Posterior cingulate gyrus (tissue), 11 donors: Measurements from ENCODE around the gene KIFC3.
A peak's percentile ranks its signal among the peaks of the same experiment; 100 is the strongest.
"Not testable (repeated sequence)": the region's sequence is repeated elsewhere in the genome, so short reads cannot be mapped to it uniquely, and the experiment has no call there.

Source experiments
- DNase-seq, 10 donors: peaks; one replicate each; pipeline versions ENCODE4 v3.0.0 to v3.0.0-alpha.2; 2020 to 2021; ENCODE audit warnings: mixed read lengths in 3 of 10
- intact Hi-C: fragments of 100-400 bp; cut with DNase I; formaldehyde crosslinking; loops from one replicate; pipeline ENCODE4 v1.15.1; 2023

Gene KIFC3, protein sequence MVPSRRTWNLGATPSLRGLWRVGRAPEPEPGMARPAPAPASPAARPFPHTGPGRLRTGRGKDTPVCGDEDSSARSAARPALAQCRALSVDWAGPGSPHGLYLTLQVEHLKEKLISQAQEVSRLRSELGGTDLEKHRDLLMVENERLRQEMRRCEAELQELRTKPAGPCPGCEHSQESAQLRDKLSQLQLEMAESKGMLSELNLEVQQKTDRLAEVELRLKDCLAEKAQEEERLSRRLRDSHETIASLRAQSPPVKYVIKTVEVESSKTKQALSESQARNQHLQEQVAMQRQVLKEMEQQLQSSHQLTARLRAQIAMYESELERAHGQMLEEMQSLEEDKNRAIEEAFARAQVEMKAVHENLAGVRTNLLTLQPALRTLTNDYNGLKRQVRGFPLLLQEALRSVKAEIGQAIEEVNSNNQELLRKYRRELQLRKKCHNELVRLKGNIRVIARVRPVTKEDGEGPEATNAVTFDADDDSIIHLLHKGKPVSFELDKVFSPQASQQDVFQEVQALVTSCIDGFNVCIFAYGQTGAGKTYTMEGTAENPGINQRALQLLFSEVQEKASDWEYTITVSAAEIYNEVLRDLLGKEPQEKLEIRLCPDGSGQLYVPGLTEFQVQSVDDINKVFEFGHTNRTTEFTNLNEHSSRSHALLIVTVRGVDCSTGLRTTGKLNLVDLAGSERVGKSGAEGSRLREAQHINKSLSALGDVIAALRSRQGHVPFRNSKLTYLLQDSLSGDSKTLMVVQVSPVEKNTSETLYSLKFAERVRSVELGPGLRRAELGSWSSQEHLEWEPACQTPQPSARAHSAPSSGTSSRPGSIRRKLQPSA

DNA sequence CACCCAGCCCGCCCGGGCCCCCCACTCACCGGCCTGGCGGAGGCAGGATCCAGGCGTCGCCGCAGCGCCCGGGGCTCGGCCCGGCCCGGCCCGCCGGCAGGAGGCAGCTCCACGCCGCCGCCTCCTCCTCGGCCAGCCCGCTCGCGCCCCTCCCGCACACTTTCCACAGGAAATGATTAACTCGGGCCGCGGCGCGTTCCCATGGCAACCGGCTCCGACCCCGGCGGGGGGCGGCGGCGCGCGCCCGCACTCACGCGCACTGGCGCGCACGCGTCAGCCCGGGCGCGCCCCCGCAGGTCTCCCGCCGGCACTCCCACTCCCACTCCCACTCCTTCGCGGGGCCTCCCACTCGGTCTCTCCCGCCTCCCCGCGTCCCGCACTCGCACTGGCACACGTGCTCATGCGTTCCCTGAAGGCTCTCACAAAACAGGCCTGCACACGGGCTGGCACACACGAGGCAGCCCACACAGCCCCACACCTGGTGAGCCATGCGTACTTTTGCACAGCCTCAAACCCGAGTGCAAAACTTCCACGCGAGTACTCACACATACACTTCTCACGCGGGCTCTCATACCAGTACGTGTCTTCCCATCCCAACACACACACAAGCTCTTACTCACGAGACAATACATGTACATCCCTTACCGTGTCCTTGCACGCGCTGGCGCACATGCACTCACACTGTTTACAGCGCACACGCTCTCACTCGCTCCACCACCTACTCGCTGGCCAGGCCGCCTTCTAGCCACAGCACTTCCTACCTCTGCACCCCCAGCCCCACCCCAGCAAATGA lies at the start of gene KIFC3:
Gene KIFC3, minus strand, starts transcription at position 151 of the 793 bp plus-strand sequence. CDS start 4,248 bp downstream, outside the sequence.
- intact Hi-C loops: loop anchor here (2.0 kb wide), 1 partner anchor 60 kb away; no protein-coding TSS in a partner anchor
- DNase-seq: peak; percentile 79 to 98 (median 88)

DNA sequence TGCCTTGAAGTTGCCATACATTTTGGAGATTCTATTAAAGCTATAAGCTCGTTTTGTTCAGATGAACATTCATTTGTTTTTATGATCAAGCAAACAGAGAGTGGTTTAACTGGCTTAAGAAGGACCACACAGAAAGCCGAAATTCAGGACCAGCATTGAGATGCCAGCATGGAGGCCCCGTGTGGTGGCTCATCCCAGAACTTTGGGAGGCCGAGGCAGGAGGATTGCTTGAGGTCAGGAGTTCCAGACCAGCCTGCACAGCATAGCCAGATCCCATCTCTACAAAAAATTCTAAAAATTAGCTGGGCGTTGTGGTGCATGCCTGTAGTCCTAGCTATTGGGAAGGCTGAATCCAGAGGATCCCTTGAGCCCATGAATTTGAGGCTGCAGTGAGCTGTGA lies 45.9 kb upstream of the KIFC3 start:
- DNase-seq: no peak
- intact Hi-C loops: no loop called here

DNA sequence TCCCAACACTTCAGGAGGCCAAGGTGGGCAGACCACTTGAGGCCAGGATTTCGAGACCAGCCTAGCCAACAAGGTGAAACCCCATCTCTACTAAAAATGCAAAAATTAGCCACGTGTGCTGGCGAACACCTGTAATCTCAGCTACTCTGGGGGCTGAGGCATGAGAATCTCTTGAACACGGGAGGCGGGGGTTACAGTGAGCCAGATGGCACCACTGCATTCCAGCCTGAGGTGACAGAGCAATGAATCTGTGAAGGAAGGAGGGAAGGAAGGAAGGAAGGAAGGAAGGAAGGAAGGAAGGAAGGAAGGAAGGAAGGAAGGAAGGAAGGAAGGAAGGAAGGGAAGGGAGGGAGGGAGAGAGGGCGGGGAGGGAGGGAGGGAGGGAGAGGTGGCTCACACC lies 44.6 kb upstream of the KIFC3 start:
- DNase-seq, intact Hi-C loops: not testable (repeated sequence)

- intact Hi-C loops: no loop called here
- no peak for DNase-seq
These were observed 43.9 kb upstream of the KIFC3 start for GRCh38 chr16:57846078-57846697.

DNA sequence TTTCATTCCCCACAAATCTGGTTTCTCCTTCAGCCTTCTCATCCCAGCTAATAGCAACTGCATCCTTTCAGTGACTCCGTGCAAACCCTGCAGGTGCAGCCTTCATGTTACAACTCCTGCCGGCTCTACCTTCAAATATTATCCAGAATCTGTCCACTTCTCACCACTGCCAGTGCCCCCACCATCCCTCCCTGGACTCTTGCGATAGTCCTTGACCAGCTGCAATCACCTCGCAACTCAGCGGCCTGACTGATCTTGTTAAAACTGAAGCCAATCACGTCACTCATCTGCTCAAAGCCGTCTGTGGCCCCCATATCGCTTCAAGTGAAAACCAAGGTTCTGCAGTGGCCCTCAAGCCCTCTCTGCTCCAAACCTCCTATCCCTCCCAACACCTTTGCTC lies 42.8 kb upstream of the KIFC3 start:
- no peak for DNase-seq
- intact Hi-C loops: no loop called here

DNA sequence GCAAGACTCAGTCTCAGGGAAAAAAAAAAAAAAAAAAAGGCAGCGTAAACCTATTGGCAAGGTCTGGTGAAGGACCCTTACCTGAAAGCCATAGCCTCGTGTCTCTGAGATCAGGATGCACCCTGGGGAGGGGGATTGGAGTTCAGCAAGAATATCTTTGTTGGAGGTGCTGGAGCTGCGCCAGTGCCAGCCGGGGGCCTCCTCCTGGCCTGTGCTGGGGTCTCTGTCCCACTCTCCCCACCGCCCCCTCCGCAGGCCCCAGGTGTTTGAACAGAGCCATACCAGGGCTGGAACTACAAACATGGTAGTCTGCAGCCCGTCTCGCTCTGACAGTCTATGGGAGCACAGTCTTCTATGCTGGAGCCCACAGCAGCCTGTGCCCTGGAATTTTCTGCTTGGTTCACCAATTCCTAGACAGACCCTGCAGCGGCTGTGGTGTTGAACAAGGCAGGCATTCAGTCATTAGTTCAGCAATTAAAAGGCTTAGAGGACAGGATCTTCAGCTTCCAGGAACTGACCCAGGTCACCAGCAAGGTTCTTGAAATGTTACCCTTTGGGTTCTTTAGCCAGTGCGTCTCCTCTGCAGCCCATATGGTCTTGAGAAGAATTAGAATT lies 42.2 kb upstream of the KIFC3 start:
- intact Hi-C loops: no loop called here
- no peak for DNase-seq

GRCh38 chr16:57843400-57843799 lies 41.1 kb upstream of the KIFC3 start:
- intact Hi-C loops: no loop called here
- DNase-seq: no peak

- no peak for DNase-seq
- intact Hi-C loops: no loop called here
These were observed 40.3 kb upstream of the KIFC3 start for GRCh38 chr16:57842601-57843000.

DNA sequence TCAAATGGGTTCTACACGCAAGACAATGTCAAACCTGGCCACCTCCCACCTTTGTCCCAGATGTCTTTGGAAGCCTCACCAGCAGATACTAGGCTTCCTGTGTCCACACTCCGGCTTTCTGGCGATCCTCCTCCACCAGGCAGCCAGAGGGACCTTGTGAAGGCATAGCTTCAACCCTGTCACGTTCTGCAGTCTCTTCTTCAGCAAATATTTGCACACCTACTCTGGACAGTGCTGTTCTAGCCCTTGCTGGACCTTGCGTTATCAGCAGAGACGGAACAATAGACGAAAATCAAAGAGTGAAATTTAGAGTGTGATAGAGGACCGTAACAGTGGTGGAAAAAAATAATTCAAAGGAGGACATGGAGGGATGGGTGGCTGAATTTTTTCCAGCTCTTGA lies 38.5 kb upstream of the KIFC3 start:
- peak in 1 of 10 donors; percentile 31 for DNase-seq
- intact Hi-C loops: no loop called here

DNA sequence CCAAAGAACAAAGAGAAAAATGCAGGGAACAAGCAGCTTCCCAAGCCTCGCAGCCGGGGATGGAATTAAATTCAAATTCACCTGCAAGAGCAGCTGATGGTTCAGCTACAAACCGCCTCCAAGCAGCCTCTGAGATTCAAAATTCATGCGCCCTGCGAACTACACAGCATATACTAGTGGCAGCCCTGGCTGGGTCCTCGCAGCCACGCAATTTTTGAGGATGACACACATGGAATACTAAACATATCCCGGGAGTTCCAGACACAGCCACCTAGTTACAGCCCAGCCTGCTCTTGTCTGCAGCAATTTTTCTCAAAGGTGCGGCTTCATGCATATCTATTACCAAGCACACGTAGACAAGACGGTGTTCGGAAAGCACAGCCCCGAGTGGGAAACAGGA lies 35.9 kb upstream of the KIFC3 start:
- intact Hi-C loops: no loop called here
- peak in 8 of 10 donors; percentile 18 to 91 (median 50) for DNase-seq

DNA sequence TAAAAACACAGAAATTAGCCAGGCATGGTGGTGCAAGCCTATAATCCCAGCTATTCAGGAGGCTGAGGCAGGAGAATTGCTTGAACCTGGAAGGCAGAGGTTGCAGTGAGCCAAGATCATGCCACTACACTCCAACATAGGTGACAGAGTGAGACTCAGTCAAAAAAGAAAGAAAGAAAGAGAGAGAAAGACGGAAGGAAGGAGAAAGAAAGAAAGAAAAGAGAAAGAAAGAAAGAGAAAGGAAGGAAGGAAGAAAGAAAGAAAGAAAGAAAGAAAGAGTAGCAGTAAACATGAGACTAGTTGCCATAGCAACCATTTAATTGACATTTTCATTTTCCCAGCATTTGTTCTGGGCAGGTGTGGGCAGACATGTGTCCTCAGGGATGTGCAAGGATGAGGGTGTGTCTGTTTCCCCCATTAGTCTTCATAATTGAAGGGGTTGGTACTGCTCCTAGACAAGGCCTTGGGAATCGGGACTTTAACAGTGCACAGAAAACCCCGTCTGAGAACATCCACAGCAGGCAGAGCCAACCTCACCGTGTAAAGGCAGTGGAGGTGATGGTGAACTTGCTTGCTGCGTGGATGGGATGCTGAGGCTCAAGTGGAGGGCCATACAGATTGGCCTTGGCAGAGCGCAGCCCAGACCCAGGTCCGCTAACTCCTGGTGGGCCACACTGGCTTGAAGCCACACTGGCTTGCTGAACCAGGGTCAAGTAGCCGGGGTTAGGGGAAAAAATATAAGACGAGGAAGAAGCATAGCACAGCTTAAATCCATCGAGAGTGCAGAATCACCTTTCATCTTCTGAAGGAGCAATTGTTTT lies 35.2 kb upstream of the KIFC3 start:
- intact Hi-C loops: no loop called here
- DNase-seq: peak in 1 of 10 donors; percentile 71

GRCh38 chr16:57835439-57835838 lies 33.1 kb upstream of the KIFC3 start:
- intact Hi-C loops, DNase-seq: not testable (repeated sequence)

DNA sequence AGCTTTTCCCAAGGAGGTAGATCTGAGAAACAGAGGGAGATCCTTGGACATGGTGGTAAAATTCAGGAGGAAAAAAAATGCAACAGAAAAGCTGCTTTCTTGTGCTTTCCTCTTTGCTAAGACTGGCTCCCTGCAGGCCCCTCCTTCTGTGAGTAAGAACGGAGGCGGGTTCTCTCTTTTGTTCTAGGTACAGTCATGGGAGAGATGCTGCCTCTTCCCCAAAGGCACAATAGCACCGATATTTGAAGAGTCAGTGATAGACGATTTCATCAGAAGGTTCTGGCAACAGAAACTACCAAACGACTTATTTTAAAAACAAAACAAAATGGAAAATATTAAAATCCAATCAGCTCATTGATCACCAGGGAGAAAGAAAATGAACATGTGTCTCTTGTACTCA lies 32.6 kb upstream of the KIFC3 start:
- peak in 1 of 10 donors; percentile 29 for DNase-seq
- intact Hi-C loops: no loop called here

DNA sequence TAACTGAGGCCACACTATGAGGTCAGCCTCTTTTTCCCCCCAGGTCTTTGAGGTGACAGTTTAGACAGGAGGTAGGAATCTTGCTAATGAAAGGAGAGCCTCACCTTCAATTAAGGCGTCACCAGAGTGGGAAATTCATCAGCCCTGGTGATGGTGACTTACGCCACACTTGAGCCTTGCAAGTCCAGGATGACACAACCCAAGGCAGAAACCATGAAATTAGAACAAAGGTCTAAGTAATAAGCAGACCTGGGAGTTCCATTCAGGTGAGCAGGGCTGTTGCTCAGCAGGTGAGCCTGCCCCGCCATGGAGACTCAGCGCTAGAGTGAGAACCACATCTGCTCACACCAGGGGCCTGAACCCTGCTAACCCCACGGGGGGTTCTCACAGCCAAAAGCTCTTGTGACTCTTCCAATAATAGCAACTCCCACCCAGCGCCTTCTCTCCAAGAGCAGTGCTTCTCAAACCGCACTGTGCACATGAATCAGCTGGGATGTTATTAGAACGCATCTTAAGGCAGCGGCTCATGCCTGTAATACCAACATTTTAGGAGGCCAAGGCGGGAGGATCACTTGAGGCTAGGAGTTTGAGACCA lies 28.7 kb upstream of the KIFC3 start:
- peak in 1 of 10 donors; percentile 47 for DNase-seq
- intact Hi-C loops: no loop called here

DNA sequence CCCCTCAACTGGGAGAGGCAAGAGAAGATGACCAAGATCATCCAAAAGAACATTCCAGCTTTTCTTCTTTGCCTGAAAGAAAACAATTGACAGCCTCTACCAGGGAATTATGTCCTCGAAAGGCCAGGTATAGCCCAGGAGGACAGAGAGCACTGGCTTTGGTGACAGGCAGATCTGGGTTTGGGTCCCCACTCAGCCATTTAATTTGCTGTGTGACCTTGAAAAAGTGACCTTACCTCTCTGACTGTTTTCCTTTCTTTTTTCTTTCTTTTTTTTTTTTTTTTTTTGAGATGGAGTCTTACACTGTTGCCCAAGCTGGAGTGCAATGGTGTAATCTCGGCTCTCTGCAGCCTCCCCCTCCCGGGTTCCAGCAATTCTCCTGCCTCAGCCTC lies 27.7 kb upstream of the KIFC3 start:
- DNase-seq: no peak
- intact Hi-C loops: no loop called here

DNA sequence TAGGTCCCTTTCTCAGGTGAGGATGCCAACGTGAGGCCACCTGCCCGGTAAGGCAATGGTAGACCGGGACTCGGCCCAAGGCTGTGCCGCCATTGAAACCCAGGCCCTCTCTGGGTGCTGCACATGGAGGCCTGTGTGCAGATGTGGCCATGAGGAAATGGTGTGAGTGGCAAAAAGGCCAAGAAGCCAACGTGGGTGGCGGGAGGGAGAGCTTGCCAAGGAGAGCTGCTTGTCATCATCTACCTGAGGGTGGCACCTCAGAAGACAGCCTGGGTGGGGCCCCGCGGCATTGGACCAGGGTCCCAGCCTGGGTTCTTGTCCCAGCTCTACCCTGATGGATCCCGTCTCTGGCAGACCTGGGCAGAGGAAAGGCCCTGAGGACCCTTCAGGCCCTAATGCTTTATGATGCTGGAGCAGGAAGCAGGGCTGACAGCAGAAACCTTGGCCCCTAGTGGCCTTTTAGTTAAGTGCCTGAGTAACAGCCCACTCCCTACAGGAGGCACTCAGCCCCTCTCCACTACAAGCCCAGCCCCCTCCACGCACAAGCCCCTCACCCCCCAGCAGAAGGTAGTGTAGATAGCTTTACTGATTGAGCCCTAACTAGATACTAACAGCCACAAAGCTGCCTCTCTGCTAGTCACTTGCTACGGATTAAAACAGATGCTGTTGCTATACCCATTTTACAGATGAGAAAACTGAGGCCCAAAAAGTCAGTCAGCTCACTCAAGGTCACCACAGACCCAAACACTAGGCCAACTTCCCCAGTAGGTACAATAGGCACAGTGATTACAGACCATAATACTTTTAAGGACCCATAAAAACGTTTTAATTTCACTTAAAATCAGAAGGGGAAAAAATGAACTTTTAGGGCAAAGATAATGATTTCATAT lies 26.2 kb upstream of the KIFC3 start:
- peak in 1 of 10 donors; percentile 78 for DNase-seq
- intact Hi-C loops: no loop called here
